Effector CD4-positive, alpha-beta T cell (primary cell): Measurements from ENCODE around the gene CPNE9.

Source experiments
- DNase-seq: peaks from one replicate; pipeline ENCODE4 v3.0.0-alpha.2; 2020

Gene CPNE9

DNA sequence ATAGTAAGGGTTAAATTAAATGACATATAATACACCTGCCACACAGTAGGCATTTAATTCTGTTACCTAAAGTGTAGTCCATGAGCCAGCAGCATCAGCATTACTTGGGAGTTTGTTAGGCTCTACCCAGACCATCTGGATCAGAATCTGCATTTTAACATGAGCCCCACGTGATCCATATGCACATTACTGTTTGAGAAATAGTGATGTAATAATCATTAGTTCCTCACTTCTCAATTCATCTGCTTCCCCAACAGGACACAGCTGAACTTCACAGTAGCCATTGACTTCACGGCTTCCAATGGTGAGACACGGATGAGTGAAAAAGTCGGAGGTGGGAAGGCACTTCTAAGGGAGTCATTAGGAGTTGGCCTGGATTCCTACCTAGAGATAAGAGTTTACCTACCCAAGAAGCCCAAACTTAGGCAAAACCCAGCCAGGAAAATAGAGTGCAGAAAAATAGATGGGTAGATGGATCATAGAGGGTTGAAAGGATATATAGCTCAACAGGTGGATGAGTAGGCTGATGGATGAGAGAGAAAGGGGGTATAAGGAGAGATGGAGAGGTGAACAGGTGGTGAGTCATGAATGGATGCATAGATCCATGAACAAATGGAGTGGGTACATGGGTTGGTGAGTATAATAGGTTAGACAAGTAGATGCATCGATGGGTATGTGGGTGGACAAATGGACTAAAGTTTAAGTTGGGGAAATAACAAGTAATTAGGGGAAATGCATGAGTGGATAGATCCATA lies 13.3 kb downstream of the CPNE9 start:
- DNase-seq, result no peak

DNA sequence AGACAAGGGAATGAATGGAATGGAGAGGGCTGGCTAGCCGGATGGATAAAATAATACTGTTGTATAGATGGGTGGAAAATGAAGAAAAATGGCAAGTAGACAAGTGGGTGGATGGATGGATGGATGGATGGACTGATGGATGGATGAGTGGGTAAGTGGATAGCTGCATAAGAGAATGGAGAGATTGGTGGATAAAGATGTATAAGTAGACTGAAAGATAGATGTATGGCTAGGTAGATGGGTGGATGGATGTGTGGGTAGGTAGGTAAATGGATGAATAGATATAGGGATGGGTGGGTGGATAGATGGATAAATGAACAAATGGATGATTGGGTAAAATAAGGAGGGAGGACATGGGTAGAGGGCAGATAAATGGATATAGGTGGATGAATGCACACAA lies 13.9 kb downstream of the CPNE9 start:
- no peak for DNase-seq

DNA sequence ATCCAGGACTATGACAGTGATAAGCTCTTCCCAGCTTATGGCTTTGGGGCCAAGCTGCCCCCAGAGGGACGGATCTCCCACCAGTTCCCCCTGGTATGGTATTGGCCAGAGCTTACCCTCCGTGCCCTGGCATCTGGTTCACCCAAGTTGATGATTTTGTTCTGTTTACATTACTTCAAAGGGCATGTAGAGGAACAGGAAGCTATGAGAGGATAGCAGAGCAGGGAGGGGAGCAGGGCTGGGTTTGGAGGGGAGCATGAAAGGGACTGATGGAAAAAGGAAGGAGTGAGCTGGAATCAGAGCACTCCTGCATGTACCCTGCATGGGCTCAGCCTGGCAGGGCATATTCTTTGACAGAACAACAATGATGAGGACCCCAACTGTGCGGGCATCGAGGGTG lies 14.5 kb downstream of the CPNE9 start:
- DNase-seq, result no peak

GRCh38 chr3:9721015-9721699 lies 17.5 kb downstream of the CPNE9 start:
- DNase-seq, result no peak

DNA sequence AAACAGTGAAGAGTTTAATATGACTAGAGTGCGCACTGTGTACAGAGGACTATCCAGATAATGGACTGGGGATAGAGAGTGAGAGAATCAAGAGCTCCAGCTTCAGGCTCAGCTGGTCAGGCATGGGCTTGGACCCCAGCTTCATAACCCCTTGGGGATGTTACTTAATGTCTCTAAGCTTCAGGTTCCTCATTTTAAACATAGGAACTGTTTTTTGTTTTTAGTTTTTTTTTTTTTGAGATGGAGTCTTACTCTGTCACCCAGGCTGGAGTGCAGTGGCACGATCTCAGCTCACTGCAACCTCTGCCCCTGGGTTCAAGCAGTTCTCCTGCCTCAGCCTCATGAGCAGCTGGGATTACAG lies 18.0 kb downstream of the CPNE9 start:
- no peak for DNase-seq

DNA sequence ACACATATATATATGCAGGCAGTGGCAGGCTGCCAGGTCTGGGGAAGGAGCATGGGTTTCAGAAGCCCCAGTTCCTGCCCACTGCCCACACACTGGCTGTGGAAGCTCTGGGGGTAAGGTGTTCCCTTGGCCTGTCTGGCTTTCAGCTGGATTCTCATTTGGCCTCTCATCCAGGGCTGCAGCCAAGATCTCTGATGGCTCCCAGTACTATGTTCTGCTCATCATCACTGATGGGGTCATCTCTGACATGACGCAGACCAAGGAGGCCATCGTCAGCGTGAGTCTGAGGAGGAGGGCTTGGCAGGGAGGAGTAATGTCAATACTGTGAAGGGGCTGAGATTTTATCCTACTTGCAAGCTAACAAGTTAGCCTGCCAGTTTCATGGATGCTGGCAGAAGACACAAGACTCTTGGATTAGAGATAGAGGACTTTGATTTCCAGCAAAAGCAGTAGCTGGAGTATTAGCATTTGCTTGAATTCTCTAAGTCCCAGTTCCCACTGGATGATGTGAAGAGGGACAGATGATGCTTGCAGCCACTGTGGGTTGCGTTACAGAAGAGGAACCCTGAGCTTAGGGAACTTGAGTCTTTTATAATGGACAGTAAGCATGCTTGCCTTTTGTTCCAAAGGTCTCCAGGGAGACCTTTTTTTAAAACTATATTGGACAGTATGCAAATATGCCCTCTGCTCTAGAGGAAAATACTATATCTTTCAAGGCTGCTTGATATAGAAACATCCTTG lies 22.3 kb downstream of the CPNE9 start:
- no peak for DNase-seq

DNA sequence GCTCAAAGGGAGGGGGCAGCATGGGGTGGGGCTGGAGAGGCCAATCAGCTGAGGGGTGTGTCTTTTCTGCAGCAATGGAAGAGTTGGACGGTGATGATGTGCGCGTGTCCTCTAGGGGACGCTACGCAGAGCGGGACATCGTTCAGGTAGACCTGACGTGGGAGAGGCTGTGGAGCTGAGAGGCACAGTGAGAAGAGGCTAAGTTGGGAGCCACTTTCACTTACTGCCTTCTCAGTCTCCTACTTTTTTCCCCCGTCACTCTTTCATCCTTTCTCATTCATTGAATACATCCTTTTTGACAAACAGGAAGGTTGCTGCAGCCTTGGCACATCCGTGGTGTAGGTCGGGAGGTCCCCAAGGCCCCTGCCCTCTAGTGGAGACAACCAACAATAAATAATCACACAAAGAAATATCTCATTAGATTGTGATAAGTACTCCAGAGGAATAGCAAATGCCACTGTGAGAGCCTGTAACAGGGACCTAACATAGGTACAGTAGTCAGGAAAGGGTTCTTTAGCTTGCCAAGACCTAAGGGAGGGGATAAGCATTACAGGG lies 23.5 kb downstream of the CPNE9 start:
- DNase-seq, result peak; percentile 38

GRCh38 chr3:9727743-9728142 lies 24.1 kb downstream of the CPNE9 start:
- no peak for DNase-seq

GRCh38 chr3:9729419-9729818 lies 25.8 kb downstream of the CPNE9 start:
- DNase-seq, result no peak

DNA sequence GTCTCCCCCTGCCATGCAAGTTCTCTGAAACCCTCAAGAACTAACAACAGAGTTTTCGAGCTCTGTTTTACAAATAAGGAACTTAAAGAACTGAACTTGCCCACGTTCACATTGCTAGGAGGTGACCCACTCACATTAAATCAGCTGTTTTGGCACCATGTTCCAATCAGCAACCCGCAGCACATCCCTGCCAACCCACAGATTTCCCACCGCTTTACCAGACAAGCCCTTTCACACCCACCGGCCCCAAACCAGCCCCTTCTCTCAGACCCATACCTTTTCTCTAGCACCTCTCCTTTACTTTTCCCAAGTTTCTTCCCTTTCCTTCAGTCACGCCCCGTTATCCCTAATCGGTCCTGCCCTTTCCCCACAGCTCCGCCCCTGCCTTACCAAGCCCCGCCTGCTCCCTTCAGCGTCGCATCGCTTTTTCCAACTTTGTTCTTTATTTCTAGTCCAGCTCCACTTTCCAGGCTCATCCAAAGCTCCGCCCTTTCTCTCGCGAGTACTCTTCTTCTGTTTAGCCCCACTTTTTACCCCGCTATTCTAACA lies 27.1 kb downstream of the CPNE9 start:
- DNase-seq, result no peak

- DNase-seq, result peak; percentile 98
Observed at GRCh38 chr3:9731206-9732079, 27.8 kb downstream of the CPNE9 start, which contains the start of gene BRPF1. Gene BRPF1 (plus strand): TSS chr3:9731735. CDS start chr3:9734141, 2,406 bp downstream.

DNA sequence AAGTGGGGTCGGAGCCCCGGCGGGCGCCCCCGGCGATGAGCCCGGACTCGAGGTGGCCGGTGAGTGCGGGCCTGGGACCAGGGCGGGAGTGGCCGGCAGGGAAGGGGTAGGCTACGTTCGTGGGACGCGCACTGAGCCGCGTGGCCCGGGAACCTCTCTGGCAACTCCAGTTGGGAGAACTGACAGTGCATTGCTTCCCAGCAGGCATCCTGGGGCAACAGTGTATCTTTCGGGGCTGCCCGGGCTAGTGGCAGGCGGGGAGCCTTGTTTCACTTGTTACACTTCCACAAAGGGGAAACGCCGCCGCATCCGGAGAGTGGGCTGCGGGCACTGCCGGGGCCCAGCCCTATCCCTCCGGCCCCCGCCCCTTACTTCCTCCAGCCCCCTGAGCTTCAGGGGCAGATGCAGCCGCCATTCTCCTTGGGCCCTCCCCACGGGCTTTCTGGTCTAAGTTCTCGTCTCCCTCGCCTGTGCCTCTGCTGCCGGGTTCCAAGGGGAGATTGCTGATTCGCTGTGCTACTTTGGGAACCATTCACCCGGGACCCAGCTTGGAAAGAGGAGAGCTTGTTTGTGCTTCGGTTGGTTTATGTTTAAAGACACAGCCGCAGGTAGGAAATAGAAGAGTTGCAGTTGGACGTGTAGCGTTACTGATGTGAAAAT lies 28.6 kb downstream of the CPNE9 start:
- DNase-seq, result peak; percentile 26

DNA sequence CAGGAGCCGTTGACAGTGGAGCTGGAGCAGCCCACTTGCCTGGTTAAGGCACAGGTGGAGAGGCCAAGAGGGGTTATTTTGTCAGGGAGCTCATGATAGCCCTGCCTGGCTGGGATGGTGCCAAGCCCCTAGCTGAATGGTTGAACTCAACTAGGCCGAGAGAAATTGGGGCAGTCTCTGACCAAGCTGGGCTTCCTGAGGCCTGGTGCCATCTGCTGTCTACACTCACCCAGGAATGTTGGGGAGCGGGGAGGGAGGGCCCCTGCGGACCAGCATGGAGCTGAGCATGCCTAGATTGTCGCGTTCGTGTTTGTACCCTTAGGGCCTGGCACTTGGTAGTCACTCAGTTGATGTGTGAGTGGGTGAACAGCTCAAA lies 29.1 kb downstream of the CPNE9 start:
- DNase-seq, result no peak

DNA sequence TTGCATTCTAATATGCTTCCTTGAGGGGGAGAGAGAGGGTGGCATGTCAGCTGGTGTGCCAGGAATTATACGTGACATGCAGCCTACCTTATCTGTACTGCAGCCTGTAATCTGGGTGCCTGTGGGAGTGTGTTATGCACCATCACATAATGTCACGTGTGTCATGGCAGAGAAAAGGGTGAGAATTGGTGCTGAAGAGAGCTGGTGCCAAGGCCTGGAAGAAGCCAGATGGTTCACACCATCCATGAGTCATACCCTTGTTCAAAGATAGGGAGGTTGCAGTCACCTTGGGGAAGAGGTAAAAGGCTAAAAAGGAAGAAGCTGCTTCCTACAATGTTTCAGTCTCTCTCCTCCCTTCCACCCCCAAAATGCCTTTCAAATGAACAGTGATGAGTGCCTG lies 33.2 kb downstream of the CPNE9 start:
- DNase-seq, result no peak

- no peak for DNase-seq
Observed at GRCh38 chr3:9739181-9739580, 35.5 kb downstream of the CPNE9 start.

DNA sequence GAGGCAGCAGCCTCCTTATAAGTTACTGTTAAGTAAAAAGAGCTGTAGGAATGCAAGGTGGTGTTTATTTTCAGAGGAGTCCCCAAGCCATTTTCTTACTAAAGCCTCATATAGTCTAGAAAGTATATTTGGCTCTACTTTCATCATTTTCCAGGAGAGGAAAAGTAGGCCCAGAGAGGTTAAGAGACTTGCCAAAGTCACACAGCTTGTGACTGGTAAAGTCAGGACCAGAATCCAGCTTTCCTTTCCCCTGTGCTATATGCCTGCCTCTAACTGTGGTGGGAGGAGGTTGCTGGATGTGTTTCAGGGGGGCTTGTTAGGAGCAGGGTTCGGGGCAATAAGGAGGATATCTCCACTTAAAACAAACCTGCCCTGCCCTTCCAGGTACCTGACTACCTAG lies 38.9 kb downstream of the CPNE9 start:
- DNase-seq, result no peak

DNA sequence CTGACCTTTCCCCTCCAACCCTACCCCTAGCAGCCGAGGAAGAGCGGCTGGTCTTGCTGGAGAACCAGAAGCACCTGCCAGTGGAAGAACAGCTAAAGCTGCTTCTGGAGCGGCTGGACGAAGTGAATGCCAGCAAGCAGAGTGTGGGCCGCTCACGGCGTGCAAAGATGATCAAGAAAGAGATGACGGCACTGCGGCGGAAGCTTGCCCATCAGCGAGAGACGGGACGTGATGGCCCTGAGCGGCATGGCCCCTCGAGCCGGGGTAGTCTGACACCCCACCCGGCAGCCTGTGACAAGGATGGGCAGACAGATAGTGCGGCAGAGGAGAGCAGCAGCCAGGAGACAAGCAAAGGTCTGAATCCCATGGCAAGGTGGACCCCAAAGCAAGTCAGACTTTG lies 39.9 kb downstream of the CPNE9 start:
- no peak for DNase-seq

- no peak for DNase-seq
Observed at GRCh38 chr3:9744162-9744561, 40.5 kb downstream of the CPNE9 start.

GRCh38 chr3:9745521-9745920 lies 41.9 kb downstream of the CPNE9 start:
- no peak for DNase-seq

DNA sequence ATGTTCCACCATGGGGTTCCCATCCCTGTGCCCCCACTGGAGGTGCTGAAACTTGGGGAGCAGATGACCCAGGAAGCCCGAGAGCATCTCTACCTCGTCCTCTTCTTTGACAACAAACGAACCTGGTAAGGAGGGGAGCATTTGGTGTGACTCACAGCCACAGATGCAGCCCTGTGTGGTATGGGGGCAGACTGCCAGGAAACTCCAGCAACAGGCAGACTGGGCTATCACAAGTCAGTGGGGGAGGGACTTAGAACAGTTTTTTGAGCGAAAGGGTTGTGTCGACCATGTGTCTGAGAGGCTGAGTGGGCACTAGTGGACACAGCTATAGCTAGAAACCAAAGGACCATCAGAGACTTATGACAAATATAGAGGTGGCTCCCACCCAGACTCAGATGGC lies 42.7 kb downstream of the CPNE9 start:
- no peak for DNase-seq

DNA sequence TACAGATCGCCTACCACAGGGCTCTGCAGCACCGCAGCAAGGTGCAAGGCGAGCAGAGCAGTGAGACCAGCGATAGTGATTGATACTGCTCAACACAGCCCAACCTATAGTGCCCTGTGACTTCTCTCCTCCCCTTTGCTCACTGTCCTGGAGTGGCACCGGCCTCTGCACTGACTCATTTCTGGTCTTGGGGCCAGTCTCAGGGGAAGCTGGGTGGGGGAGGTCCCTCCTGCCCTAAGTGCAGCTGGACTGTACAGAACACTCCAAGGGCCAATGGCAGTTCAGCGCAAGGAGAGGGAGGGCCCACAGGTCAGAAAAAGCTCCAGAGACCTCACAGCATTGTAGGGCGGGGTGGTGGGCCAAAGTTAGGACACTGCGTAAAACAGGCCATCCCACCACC lies 43.6 kb downstream of the CPNE9 start:
- no peak for DNase-seq

DNA sequence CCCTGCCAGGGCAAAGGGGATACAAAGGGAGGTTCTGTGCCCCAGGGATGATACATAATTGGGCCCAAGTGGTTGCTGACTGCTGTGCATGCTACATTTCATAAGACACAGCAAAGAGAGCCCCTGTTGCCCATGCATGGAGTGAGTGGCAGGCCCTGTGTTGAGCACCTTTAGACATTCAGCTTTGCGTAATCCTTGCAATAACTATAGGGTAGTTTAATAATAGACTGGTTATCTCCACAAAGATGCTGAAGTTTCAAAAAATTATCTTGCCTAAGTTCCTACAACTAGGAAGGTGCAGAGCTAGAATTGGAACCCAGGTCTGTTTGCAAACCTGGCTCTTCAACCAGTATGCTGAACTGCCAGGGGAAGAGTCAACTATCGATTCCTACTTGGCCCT lies 44.4 kb downstream of the CPNE9 start:
- no peak for DNase-seq
